ENCODE results near the gene ITM2A.

Gene ITM2A

GRCh38 chrX:79366873-79367749 lies at the start of gene ITM2A:
Gene ITM2A, minus strand, starts transcription at chrX:79367334. Its CDS starts 119 bp downstream, at chrX:79367215.
- in situ Hi-C loops (cut with HindIII; ENCODE audit: low sequenced_read_pairs): no loop called here

GRCh38 chrX:79415056-79415455 lies 47.9 kb upstream of the ITM2A start:
- in situ Hi-C loops (cut with HindIII; ENCODE audit: low sequenced_read_pairs): no loop called here

- in situ Hi-C loops (cut with HindIII; ENCODE audit: low sequenced_read_pairs): no loop called here
These were observed 46.8 kb upstream of the ITM2A start for GRCh38 chrX:79413963-79414362.

- in situ Hi-C loops (cut with HindIII; ENCODE audit: low sequenced_read_pairs): no loop called here
These were observed 45.8 kb upstream of the ITM2A start for GRCh38 chrX:79412972-79413371.

GRCh38 chrX:79412166-79412565 lies 45.0 kb upstream of the ITM2A start:
- in situ Hi-C loops (cut with HindIII; ENCODE audit: low sequenced_read_pairs): no loop called here

- in situ Hi-C loops (cut with HindIII; ENCODE audit: low sequenced_read_pairs): no loop called here
These were observed 42.5 kb upstream of the ITM2A start for GRCh38 chrX:79409657-79410056.

- in situ Hi-C loops (cut with HindIII; ENCODE audit: low sequenced_read_pairs): no loop called here
These were observed 41.6 kb upstream of the ITM2A start for GRCh38 chrX:79408623-79409322.

- in situ Hi-C loops (cut with HindIII; ENCODE audit: low sequenced_read_pairs): no loop called here
These were observed 33.5 kb upstream of the ITM2A start for GRCh38 chrX:79400623-79401022.

- in situ Hi-C loops (cut with HindIII; ENCODE audit: low sequenced_read_pairs): no loop called here
These were observed 8.2 kb upstream of the ITM2A start for GRCh38 chrX:79375340-79375739.

- in situ Hi-C loops (cut with HindIII; ENCODE audit: low sequenced_read_pairs): no loop called here
These were observed 4.5 kb upstream of the ITM2A start for GRCh38 chrX:79371640-79372039.

- in situ Hi-C loops (cut with HindIII; ENCODE audit: low sequenced_read_pairs): no loop called here
These were observed 4.0 kb upstream of the ITM2A start for GRCh38 chrX:79371101-79371500.

- in situ Hi-C loops (cut with HindIII; ENCODE audit: low sequenced_read_pairs): no loop called here
These were observed 2.7 kb upstream of the ITM2A start for GRCh38 chrX:79369871-79370270.

- in situ Hi-C loops (cut with HindIII; ENCODE audit: low sequenced_read_pairs): no loop called here
These were observed 1.3 kb upstream of the ITM2A start for GRCh38 chrX:79368441-79368840.

- in situ Hi-C loops (cut with HindIII; ENCODE audit: low sequenced_read_pairs): no loop called here
These were observed 773 bp upstream of the ITM2A start for GRCh38 chrX:79367907-79368306.

- in situ Hi-C loops (cut with HindIII; ENCODE audit: low sequenced_read_pairs): no loop called here
These were observed 620 bp downstream of the ITM2A start for GRCh38 chrX:79366556-79366872.

- in situ Hi-C loops (cut with HindIII; ENCODE audit: low sequenced_read_pairs): no loop called here
These were observed 1.5 kb downstream of the ITM2A start for GRCh38 chrX:79365591-79365990.

GRCh38 chrX:79364306-79364705 lies 2.8 kb downstream of the ITM2A start:
- in situ Hi-C loops (cut with HindIII; ENCODE audit: low sequenced_read_pairs): no loop called here

- in situ Hi-C loops (cut with HindIII; ENCODE audit: low sequenced_read_pairs): no loop called here
These were observed 5.8 kb downstream of the ITM2A start for GRCh38 chrX:79361192-79361870.

- in situ Hi-C loops (cut with HindIII; ENCODE audit: low sequenced_read_pairs): no loop called here
These were observed 30.0 kb downstream of the ITM2A start for GRCh38 chrX:79336869-79337815.

- in situ Hi-C loops (cut with HindIII; ENCODE audit: low sequenced_read_pairs): no loop called here
These were observed 37.1 kb downstream of the ITM2A start for GRCh38 chrX:79330022-79330421.

Measured in DLD1 (cell line).